Vagina (tissue), 2 donors: Measurements from ENCODE around the gene SLC17A9. TPM values are rescaled to one million over a fixed set of nuclear protein-coding genes. Genes with fewer than 3 reads are reported as not detected.

Experiments
- DNase-seq, 2 donors: peaks; one replicate each; pipeline ENCODE4 v3.0.0-alpha.2; 2017; ENCODE audit errors: extremely low spot score in 2 of 2
- H3K27ac ChIP-seq: fragments of 200-600 bp; sonication (generic); one replicate; pipeline ENCODE4 v1.5.1; 2019
- H3K27me3 ChIP-seq: fragments of 200-600 bp; sonication (generic); one replicate; pipeline ENCODE4 v1.5.1; 2019
- H3K36me3 ChIP-seq, 2 donors: fragments of 200-600 bp; sonication (generic); one replicate each; pipeline ENCODE4 v1.5.1; 2017 to 2019
- H3K4me1 ChIP-seq: fragments of 200-600 bp; sonication (generic); one replicate; pipeline ENCODE4 v1.5.1; 2019
- H3K4me3 ChIP-seq, 2 donors: fragments of 200-600 bp; sonication (generic); 1 replicate in 1 of 2; 2 replicates in 1 of 2; pipeline ENCODE4 v1.5.1; 2016 to 2019
- H3K9me3 ChIP-seq: fragments of 200-600 bp; sonication (generic); one replicate; pipeline ENCODE4 v1.5.1; 2019
- POLR2A ChIP-seq, 2 donors: fragments of 450-650 bp; IDR thresholded peaks; one replicate each; pipeline ENCODE4 v1.6.1; 2017; ENCODE audit warnings: antibody characterized with exemption in 2 of 2, mild to moderate bottlenecking in 2 of 2, moderate library complexity in 2 of 2
- POLR2AphosphoS5 ChIP-seq, 2 donors: sonication (generic); formaldehyde crosslinking; IDR thresholded peaks; one replicate each; pipeline ENCODE4 v1.9.0; 2017; ENCODE audit warnings: antibody characterized with exemption in 2 of 2, mild to moderate bottlenecking in 2 of 2, low read depth in 1 of 2; ENCODE audit not compliant: insufficient read depth in 1 of 2
- intact Hi-C: fragments of 100-400 bp; cut with DNase I; formaldehyde crosslinking; loops from one replicate; pipeline ENCODE4 v1.15.1; 2023
- total RNA-seq: library from RNA; depleted of rRNA; stranded (reverse); fragments of >200 nt; gene quantifications from one replicate; pipeline ENCODE4 v1.2.3, GENCODE V29; 2016
- TF ChIP-seq, protein P1 (sequence below), 3 experiments: fragments of 450-650 bp in 2 of 3; fragments of 200-600 bp in 1 of 3; sonication (generic) in 1 of 3; IDR thresholded peaks; one replicate each; pipeline ENCODE4 v1.5.1; 2017 to 2019; ENCODE audit warnings: antibody characterized with exemption in 3 of 3, mild to moderate bottlenecking in 2 of 3, moderate library complexity in 2 of 3

SLC17A9 gene
- total RNA-seq, 1 donor from 2014 or later, result 2.5 TPM

DNA sequence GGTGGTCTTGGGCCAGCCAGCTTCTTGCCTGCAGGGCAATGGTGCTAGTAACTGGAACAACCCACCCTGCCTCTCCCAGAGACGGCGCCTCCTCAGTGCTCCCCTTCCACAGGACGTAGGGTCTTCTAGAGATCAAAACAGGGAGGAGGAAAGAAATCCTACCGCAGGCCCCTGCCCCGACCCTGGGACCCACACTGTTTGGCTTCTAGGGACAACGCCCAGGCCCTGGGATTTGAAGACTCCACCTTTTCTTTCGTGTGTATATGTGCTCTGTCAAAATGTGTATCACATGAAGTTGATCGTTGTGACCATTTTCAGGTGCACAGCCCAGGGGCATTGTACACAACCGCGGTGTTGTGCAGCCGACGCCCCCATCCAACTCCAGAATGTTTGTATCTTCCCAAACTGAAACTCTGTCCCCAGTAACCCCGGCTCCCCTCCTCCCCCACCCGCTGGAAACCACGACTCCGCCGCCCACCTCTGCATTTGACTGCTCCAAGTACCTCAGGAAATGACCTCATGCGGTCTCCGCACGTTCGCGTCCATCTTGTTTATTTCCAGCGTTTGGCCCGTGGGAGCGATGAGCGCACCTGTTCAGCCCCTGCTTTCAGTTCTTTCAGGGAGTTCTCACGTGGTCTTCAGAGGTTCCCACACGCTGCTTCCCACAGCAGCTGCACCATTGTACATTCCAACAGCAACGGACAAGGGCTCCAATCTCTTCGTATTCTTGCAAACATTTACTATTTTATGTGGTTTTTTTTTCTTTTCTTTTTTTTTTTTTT, 57.7 kb downstream of the SLC17A9 start:
- TF ChIP-seq POLR2AphosphoS5 (IDR thresholded peaks at IDR 0.05; ENCODE audit: insufficient read depth in 1 of 2, low read depth in 1 of 2), result no peak
- TF ChIP-seq POLR2A (IDR thresholded peaks at IDR 0.05), result no peak
- TF ChIP-seq, protein P1, sequence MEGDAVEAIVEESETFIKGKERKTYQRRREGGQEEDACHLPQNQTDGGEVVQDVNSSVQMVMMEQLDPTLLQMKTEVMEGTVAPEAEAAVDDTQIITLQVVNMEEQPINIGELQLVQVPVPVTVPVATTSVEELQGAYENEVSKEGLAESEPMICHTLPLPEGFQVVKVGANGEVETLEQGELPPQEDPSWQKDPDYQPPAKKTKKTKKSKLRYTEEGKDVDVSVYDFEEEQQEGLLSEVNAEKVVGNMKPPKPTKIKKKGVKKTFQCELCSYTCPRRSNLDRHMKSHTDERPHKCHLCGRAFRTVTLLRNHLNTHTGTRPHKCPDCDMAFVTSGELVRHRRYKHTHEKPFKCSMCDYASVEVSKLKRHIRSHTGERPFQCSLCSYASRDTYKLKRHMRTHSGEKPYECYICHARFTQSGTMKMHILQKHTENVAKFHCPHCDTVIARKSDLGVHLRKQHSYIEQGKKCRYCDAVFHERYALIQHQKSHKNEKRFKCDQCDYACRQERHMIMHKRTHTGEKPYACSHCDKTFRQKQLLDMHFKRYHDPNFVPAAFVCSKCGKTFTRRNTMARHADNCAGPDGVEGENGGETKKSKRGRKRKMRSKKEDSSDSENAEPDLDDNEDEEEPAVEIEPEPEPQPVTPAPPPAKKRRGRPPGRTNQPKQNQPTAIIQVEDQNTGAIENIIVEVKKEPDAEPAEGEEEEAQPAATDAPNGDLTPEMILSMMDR (IDR thresholded peaks at IDR 0.05), result no peak
- Histone ChIP-seq H3K27me3 (peaks cover 21% of the 10 kb centered on the region), H3K27ac (no peak overlapping the region), H3K4me1 (peaks cover 31% of the 10 kb centered on the region), H3K4me3 (no peak overlapping the region), H3K9me3 (no peaks in the 10 kb centered on the region), H3K36me3 (no peaks in the 10 kb centered on the region)
- DNase-seq, result no peak
- intact Hi-C loops, result loop anchor here (5.0 kb wide), 1 partner anchor 108 kb away; no protein-coding TSS in a partner anchor

DNA sequence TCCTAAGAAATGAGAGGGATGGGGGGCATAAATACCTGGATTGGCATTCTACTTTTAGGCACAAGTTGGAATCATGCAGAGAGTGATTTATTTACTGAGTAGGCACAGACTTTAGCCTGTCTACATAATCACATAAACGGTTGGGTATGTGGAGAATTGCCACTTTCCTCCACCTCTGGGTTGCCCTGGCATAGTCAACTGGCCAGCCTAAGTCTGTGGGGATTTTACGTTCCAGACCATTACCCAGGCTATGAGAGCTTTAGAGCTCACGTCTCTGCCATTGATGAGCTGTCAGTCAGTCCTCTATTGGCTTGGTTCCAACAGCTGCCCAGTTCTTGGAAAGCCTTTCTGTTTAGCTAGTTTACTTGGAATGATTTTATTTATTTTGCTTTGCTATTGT, 59.3 kb downstream of the SLC17A9 start:
- no peak overlapping the region for H3K4me3 ChIP-seq
- H3K4me1 ChIP-seq, result peaks cover 27% of the 10 kb centered on the region
- TF ChIP-seq POLR2A (IDR thresholded peaks at IDR 0.05), result no peak
- no peak for DNase-seq
- peaks cover 19% of the 10 kb centered on the region for H3K27me3 ChIP-seq
- intact Hi-C loops, result no loop called here
- no peaks in the 10 kb centered on the region for H3K9me3 ChIP-seq
- H3K27ac ChIP-seq, result no peak overlapping the region
- no peaks in the 10 kb centered on the region for H3K36me3 ChIP-seq

- no peak overlapping the region for H3K4me3 ChIP-seq
- H3K27me3 ChIP-seq, result peaks cover 14% of the 10 kb centered on the region
- H3K36me3 ChIP-seq, result no peaks in the 10 kb centered on the region
- no peak overlapping the region for H3K27ac ChIP-seq
- DNase-seq, result no peak
- no peaks in the 10 kb centered on the region for H3K9me3 ChIP-seq
- intact Hi-C loops, result no loop called here
- peaks cover 16% of the 10 kb centered on the region for H3K4me1 ChIP-seq
- no peak for TF ChIP-seq POLR2AphosphoS5 (IDR thresholded peaks at IDR 0.05; ENCODE audit: insufficient read depth in 1 of 2, low read depth in 1 of 2)
- TF ChIP-seq, protein P1 (IDR thresholded peaks at IDR 0.05), result no peak
- no peak for TF ChIP-seq POLR2A (IDR thresholded peaks at IDR 0.05)
These were observed 60.7 kb downstream of the SLC17A9 start for GRCh38 chr20:63013207-63013606.

GRCh38 chr20:63014287-63014686, 61.8 kb downstream of the SLC17A9 start:
- no peak for DNase-seq
- Histone ChIP-seq H3K27ac (no peak overlapping the region), H3K27me3 (peaks cover 4% of the 10 kb centered on the region), H3K9me3 (no peaks in the 10 kb centered on the region), H3K36me3 (no peaks in the 10 kb centered on the region), H3K4me1 (peaks cover 6% of the 10 kb centered on the region), H3K4me3 (no peak overlapping the region)
- TF ChIP-seq POLR2AphosphoS5 (IDR thresholded peaks at IDR 0.05; ENCODE audit: insufficient read depth in 1 of 2, low read depth in 1 of 2), result no peak
- intact Hi-C loops, result no loop called here

DNA sequence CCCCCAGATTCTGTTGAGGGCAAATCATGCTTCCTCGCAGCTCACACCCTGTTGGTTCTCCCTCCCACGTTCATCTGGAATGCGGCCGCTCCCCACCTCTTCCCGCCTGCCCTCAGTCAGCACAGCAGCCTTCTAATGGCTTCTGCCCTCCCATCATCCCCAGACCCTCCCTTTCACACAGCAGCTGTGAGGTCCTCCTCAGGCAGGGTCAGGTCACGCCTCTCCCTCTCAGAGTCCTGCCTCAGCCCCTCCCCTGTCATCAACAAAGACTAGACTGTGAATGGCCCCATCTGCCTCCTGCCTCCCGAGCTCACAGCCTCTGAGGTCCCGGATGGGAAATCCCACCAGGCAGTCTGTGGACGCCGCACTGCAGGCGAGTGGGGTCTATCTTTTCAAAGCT, 62.2 kb downstream of the SLC17A9 start:
- Histone ChIP-seq H3K36me3 (no peaks in the 10 kb centered on the region), H3K27ac (no peak overlapping the region), H3K4me3 (no peak overlapping the region), H3K9me3 (no peaks in the 10 kb centered on the region), H3K4me1 (peaks cover 1% of the 10 kb centered on the region), H3K27me3 (peaks cover under 1% of the 10 kb centered on the region)
- intact Hi-C loops, result no loop called here
- DNase-seq, result no peak
- TF ChIP-seq, protein P1 (IDR thresholded peaks at IDR 0.05), result no peak
- TF ChIP-seq POLR2A (IDR thresholded peaks at IDR 0.05), result no peak
- no peak for TF ChIP-seq POLR2AphosphoS5 (IDR thresholded peaks at IDR 0.05; ENCODE audit: insufficient read depth in 1 of 2, low read depth in 1 of 2)

- DNase-seq, result no peak
- intact Hi-C loops, result no loop called here
- no peaks in the 10 kb centered on the region for H3K27me3 ChIP-seq
These were observed 62.7 kb downstream of the SLC17A9 start for GRCh38 chr20:63015147-63015661.

More at GRCh38 chr20:63015147-63015661, 62.7 kb downstream of the SLC17A9 start:
- H3K27ac ChIP-seq, result no peak overlapping the region
- H3K9me3 ChIP-seq, result no peaks in the 10 kb centered on the region
- no peak overlapping the region for H3K4me3 ChIP-seq
- no peaks in the 10 kb centered on the region for H3K36me3 ChIP-seq
- no peak for TF ChIP-seq POLR2A (IDR thresholded peaks at IDR 0.05)
- no peaks in the 10 kb centered on the region for H3K4me1 ChIP-seq
